ENCODE data around the gene GRK4. TPM values are rescaled to one million over a fixed set of nuclear protein-coding genes. Genes with fewer than 3 reads are reported as not detected.

GRK4 gene
- total RNA-seq, 1 experiment from 2014 or later, result 4.2 TPM

DNA sequence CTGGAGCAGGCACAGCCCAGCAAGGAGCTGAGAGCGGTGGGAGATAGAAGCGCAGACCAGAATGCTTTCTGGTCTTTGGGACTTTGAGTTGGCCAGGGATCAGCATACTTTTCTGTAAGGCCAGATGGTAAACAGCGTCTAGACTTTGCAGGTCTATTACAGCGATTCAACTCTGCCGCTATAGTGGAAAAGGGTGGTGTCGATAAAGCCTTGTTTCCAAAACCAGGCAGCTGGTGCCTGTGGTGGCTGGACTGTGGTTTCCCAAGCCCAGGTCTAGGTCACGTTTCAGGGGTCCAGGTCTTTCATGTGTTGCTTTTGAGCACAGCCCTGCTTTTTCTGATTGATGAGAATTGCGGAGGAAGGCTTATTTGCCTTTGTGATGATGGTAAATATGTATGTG, 70.9 kb downstream of the GRK4 start:
- no peak for DNase-seq (ENCODE audit: low read depth, low spot score)
- no peaks in the 10 kb centered on the region for H4K20me1 ChIP-seq (ENCODE audit: insufficient read depth)
- H3K27me3 ChIP-seq (ENCODE audit: insufficient read depth, low read length), result no peaks in the 10 kb centered on the region
- TF ChIP-seq SIN3A (IDR thresholded peaks at IDR 0.05; ENCODE audit: low read depth), result no peak
- TF ChIP-seq FOSL1 (IDR thresholded peaks at IDR 0.05; ENCODE audit: low read depth), result no peak
- no peak for TF ChIP-seq CBX3 (IDR thresholded peaks at IDR 0.05; ENCODE audit: low read depth)
- no peak for TF ChIP-seq TCF7L2 (IDR thresholded peaks at IDR 0.05; ENCODE audit: borderline replicate concordance, extremely low read depth, insufficient read depth, insufficient read length)
- TF ChIP-seq JUND (IDR thresholded peaks at IDR 0.05), result no peak
- no peak for TF ChIP-seq EZH2phosphoT487 (IDR thresholded peaks at IDR 0.05; ENCODE audit: borderline replicate concordance)
- TF ChIP-seq, protein P1, sequence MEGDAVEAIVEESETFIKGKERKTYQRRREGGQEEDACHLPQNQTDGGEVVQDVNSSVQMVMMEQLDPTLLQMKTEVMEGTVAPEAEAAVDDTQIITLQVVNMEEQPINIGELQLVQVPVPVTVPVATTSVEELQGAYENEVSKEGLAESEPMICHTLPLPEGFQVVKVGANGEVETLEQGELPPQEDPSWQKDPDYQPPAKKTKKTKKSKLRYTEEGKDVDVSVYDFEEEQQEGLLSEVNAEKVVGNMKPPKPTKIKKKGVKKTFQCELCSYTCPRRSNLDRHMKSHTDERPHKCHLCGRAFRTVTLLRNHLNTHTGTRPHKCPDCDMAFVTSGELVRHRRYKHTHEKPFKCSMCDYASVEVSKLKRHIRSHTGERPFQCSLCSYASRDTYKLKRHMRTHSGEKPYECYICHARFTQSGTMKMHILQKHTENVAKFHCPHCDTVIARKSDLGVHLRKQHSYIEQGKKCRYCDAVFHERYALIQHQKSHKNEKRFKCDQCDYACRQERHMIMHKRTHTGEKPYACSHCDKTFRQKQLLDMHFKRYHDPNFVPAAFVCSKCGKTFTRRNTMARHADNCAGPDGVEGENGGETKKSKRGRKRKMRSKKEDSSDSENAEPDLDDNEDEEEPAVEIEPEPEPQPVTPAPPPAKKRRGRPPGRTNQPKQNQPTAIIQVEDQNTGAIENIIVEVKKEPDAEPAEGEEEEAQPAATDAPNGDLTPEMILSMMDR (IDR thresholded peaks at IDR 0.05 in 2 of 3, conservative IDR thresholded peaks at IDR 0.05 in 1 of 3; ENCODE audit: borderline replicate concordance in 1 of 3, insufficient read depth in 1 of 3, low read depth in 2 of 3, low read length in 2 of 3), result no peak
- TF ChIP-seq POLR2AphosphoS5 (IDR thresholded peaks at IDR 0.05; ENCODE audit: low read depth, low read length), result no peak
- no peak overlapping the region for H3K27ac ChIP-seq (ENCODE audit: low read depth, low read length)
- H3K4me3 ChIP-seq (replicated peaks in 1 of 2; ENCODE audit: low read depth in 1 of 2, low read length in 2 of 2), result no peak overlapping the region
- no peaks in the 10 kb centered on the region for H3K79me2 ChIP-seq (ENCODE audit: insufficient read depth, low read length)
- no peaks in the 10 kb centered on the region for H3K9me2 ChIP-seq (ENCODE audit: insufficient read depth)
- ChIA-PET CTCF (interaction anchor here (1.5 kb wide), 1 partner anchor 56 kb away, joined by 4 read pairs; no protein-coding TSS in a partner anchor), RAD21 (ENCODE audit: low non-redundant PET in 1 of 2, low total read pairs in 2 of 2, uncharacterized antibody in 2 of 2, unreplicated experiment in 2 of 2) (no interaction called here), POLR2A (no interaction called here)
- peaks cover 0 to 10% of the 10 kb centered on the region in 2 experiments; a peak in 2 of 4 replicates for H3K4me1 ChIP-seq (ENCODE audit: control insufficient read depth in 1 of 2, insufficient read depth in 2 of 2, low read length in 2 of 2)
- H3K4me2 ChIP-seq (ENCODE audit: low read length), result no peak overlapping the region
- H3K36me3 ChIP-seq (ENCODE audit: control insufficient read depth in 1 of 2, insufficient read depth in 2 of 2, low read length in 2 of 2), result no peaks in the 10 kb centered on the region
- H2AFZ ChIP-seq (ENCODE audit: low read depth, low read length, poor library complexity, severe bottlenecking), result no peak overlapping the region
- ATAC-seq, result no peak
- H3K9me3 ChIP-seq (ENCODE audit: control insufficient read depth in 1 of 2, insufficient read depth in 1 of 2, low read depth in 1 of 2, low read length in 2 of 2), result no peaks in the 10 kb centered on the region
- no peak overlapping the region for H3K9ac ChIP-seq (ENCODE audit: low read length)
- intact Hi-C loops (cut with micrococcal nuclease), result no loop called here
- BruUV-seq (replicated peaks), result no TSS peak

DNA sequence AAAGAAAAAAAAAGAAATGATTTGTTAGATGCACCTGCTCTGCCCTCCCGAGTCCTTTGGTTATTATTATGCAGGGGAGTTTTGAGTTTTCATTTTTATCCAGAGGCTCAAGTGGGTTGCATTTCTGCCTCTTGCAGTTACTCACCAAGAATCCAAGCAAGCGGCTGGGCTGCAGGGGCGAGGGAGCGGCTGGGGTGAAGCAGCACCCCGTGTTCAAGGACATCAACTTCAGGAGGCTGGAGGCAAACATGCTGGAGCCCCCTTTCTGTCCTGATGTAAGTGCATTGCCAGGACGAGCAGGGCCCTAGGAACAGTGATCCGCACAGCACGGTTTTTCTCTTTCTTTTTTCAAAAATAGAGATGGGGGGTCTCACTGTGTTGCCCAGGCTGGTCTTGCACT, 71.9 kb downstream of the GRK4 start:
- ChIA-PET RAD21 (ENCODE audit: low non-redundant PET in 1 of 2, low total read pairs in 2 of 2, uncharacterized antibody in 2 of 2, unreplicated experiment in 2 of 2) (no interaction called here), POLR2A (no interaction called here), CTCF (interaction anchor here (1.5 kb wide), 1 partner anchor 57 kb away, joined by 4 read pairs; no protein-coding TSS in a partner anchor)
- Histone ChIP-seq H3K27ac (ENCODE audit: low read depth, low read length) (no peak overlapping the region), H3K9me3 (ENCODE audit: control insufficient read depth in 1 of 2, insufficient read depth in 1 of 2, low read depth in 1 of 2, low read length in 2 of 2) (no peaks in the 10 kb centered on the region), H3K36me3 (ENCODE audit: control insufficient read depth in 1 of 2, insufficient read depth in 2 of 2, low read length in 2 of 2) (no peaks in the 10 kb centered on the region), H3K4me1 (ENCODE audit: control insufficient read depth in 1 of 2, insufficient read depth in 2 of 2, low read length in 2 of 2) (peaks cover 0 to 10% of the 10 kb centered on the region in 2 experiments; a peak in 2 of 4 replicates), H3K9me2 (ENCODE audit: insufficient read depth) (no peaks in the 10 kb centered on the region), H3K79me2 (ENCODE audit: insufficient read depth, low read length) (no peaks in the 10 kb centered on the region), H4K20me1 (ENCODE audit: insufficient read depth) (no peaks in the 10 kb centered on the region), H3K4me3 (replicated peaks in 1 of 2; ENCODE audit: low read depth in 1 of 2, low read length in 2 of 2) (no peak overlapping the region), H3K27me3 (ENCODE audit: insufficient read depth, low read length) (no peaks in the 10 kb centered on the region), H3K9ac (ENCODE audit: low read length) (no peak overlapping the region), H2AFZ (ENCODE audit: low read depth, low read length, poor library complexity, severe bottlenecking) (no peak overlapping the region), H3K4me2 (ENCODE audit: low read length) (no peak overlapping the region)
- DNase-seq (ENCODE audit: low read depth, low spot score) (no peak), ATAC-seq (no peak)
- TF ChIP-seq JUND (IDR thresholded peaks at IDR 0.05), result no peak
- no peak for TF ChIP-seq EGR1 (IDR thresholded peaks at IDR 0.05; ENCODE audit: low read depth)
- TF ChIP-seq RAD21 (IDR thresholded peaks at IDR 0.05; ENCODE audit: low read depth), result no peak
- TF ChIP-seq SIN3A (IDR thresholded peaks at IDR 0.05; ENCODE audit: low read depth), result no peak
- TF ChIP-seq, protein P1 (IDR thresholded peaks at IDR 0.05 in 2 of 3, conservative IDR thresholded peaks at IDR 0.05 in 1 of 3; ENCODE audit: borderline replicate concordance in 1 of 3, insufficient read depth in 1 of 3, low read depth in 2 of 3, low read length in 2 of 3), result no peak
- TF ChIP-seq SRF (IDR thresholded peaks at IDR 0.05; ENCODE audit: low read depth), result no peak
- TF ChIP-seq, protein P2, sequence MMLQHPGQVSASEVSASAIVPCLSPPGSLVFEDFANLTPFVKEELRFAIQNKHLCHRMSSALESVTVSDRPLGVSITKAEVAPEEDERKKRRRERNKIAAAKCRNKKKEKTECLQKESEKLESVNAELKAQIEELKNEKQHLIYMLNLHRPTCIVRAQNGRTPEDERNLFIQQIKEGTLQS (IDR thresholded peaks at IDR 0.05), result no peak
- TF ChIP-seq EZH2 (IDR thresholded peaks at IDR 0.05), result no peak
- no peak for TF ChIP-seq POLR2A (IDR thresholded peaks at IDR 0.05; ENCODE audit: borderline replicate concordance, extremely low read depth, insufficient read depth, insufficient read length)
- BruUV-seq (replicated peaks), result no TSS peak
- intact Hi-C loops (cut with micrococcal nuclease), result no loop called here
